GM21381 (cell line): ENCODE measurements around the gene MRPL52.
A peak's percentile ranks its signal among the peaks of the same experiment; 100 is the strongest.
"Not testable (repeated sequence)": the region's sequence is repeated elsewhere in the genome, so short reads cannot be mapped to it uniquely, and the experiment has no call there.

Experiments used
- ATAC-seq: cut with Tn5 transposase; IDR thresholded peaks from one replicate; pipeline ENCODE4 v1.9.1; 2021; ENCODE audit warnings: mild to moderate bottlenecking, moderate library complexity; ENCODE audit not compliant: unreplicated experiment

MRPL52 gene

GRCh38 chr14:22829661-22830442 lies at the start of gene MRPL52:
Gene MRPL52 (plus strand): TSS chr14:22829887. CDS start chr14:22829913, 26 bp downstream.
- peak; percentile 85 for ATAC-seq

- no peak for ATAC-seq
Measured at GRCh38 chr14:22780105-22780679, 49.5 kb upstream of the MRPL52 start.

GRCh38 chr14:22780941-22781300 lies 48.8 kb upstream of the MRPL52 start:
- no peak for ATAC-seq

- ATAC-seq: no peak
Measured at GRCh38 chr14:22781301-22781991, 48.2 kb upstream of the MRPL52 start.

- ATAC-seq: no peak
Measured at GRCh38 chr14:22786685-22787084, 43.0 kb upstream of the MRPL52 start.

- no peak for ATAC-seq
Measured at GRCh38 chr14:22791301-22791700, 38.4 kb upstream of the MRPL52 start.

- ATAC-seq: no peak
Measured at GRCh38 chr14:22792158-22792557, 37.5 kb upstream of the MRPL52 start.

- not testable (repeated sequence) for ATAC-seq
Measured at GRCh38 chr14:22793550-22793949, 36.1 kb upstream of the MRPL52 start.

GRCh38 chr14:22793976-22794375 lies 35.7 kb upstream of the MRPL52 start:
- no peak for ATAC-seq

GRCh38 chr14:22794551-22794951 lies 35.1 kb upstream of the MRPL52 start:
- no peak for ATAC-seq

- ATAC-seq: no peak
Measured at GRCh38 chr14:22796087-22796707, 33.5 kb upstream of the MRPL52 start.

GRCh38 chr14:22797017-22797917 lies 32.4 kb upstream of the MRPL52 start:
- ATAC-seq: no peak

- ATAC-seq: no peak
Measured at GRCh38 chr14:22798528-22798927, 31.2 kb upstream of the MRPL52 start.

- ATAC-seq: no peak
Measured at GRCh38 chr14:22800346-22800745, 29.3 kb upstream of the MRPL52 start.

GRCh38 chr14:22801716-22802115 lies 28.0 kb upstream of the MRPL52 start:
- ATAC-seq: no peak

- ATAC-seq: peak; percentile 55
Measured at GRCh38 chr14:22802860-22803686, 26.6 kb upstream of the MRPL52 start.

GRCh38 chr14:22803687-22803974 lies 26.1 kb upstream of the MRPL52 start:
- ATAC-seq: peak; percentile 38

- ATAC-seq: not testable (repeated sequence)
Measured at GRCh38 chr14:22805235-22805634, 24.5 kb upstream of the MRPL52 start.

GRCh38 chr14:22807432-22808087 lies 22.1 kb upstream of the MRPL52 start:
- ATAC-seq: no peak
